ENCODE results near the gene PGM2.

- TF ChIP-seq CTCF (conservative IDR thresholded peaks at IDR 0.05; ENCODE audit: low read depth, low read length) (no peak), EZH2 (IDR thresholded peaks at IDR 0.05; ENCODE audit: low read length, unreplicated experiment) (no peak)
Observed at GRCh38 chr4:37909332-37910090, 83.0 kb downstream of the PGM2 start.
